Thoracic aorta (tissue), 2 donors: Measurements from ENCODE around the gene GPR155. TPM values are rescaled to one million over a fixed set of nuclear protein-coding genes. Genes with fewer than 3 reads are reported as not detected.

Experiments used
- ATAC-seq: fragments of 150-250 bp; one replicate; pipeline ENCODE4 v1.8.0; 2017; ENCODE audit warnings: low read depth; ENCODE audit not compliant: insufficient number of reproducible peaks, low FRiP score
- DNase-seq: peaks from one replicate; pipeline ENCODE4 v3.0.0-alpha.2; 2020; ENCODE audit warnings: low spot score
- H3K27ac ChIP-seq, 2 donors: fragments of 200-600 bp; sonication (generic); 1 replicate in 1 of 2; 2 replicates in 1 of 2; pipeline ENCODE4 v1.5.1; 2016; ENCODE audit warnings: mild to moderate bottlenecking in 2 of 2, moderate library complexity in 2 of 2
- H3K27me3 ChIP-seq: fragments of 200-600 bp; sonication (generic); replicated peaks from 2 replicates; pipeline ENCODE4 v1.6.0; 2016; ENCODE audit warnings: mild to moderate bottlenecking; ENCODE audit not compliant: insufficient read depth
- H3K36me3 ChIP-seq: fragments of 200-600 bp; sonication (generic); one replicate; pipeline ENCODE4 v1.5.1; 2016
- H3K4me1 ChIP-seq, 2 donors: fragments of 200-600 bp; sonication (generic); 1 replicate in 1 of 2; 2 replicates in 1 of 2; pipeline versions ENCODE4 v1.5.1 to v1.6.0; 2016; ENCODE audit warnings: low read depth in 2 of 2, mild to moderate bottlenecking in 1 of 2; ENCODE audit not compliant: control insufficient read depth in 1 of 2
- H3K4me3 ChIP-seq: fragments of 200-600 bp; sonication (generic); 2 replicates; pipeline ENCODE4 v1.5.1; 2016; ENCODE audit warnings: mild to moderate bottlenecking
- H3K9me3 ChIP-seq: fragments of 200-600 bp; sonication (generic); 2 replicates; pipeline ENCODE4 v1.5.1; 2016
- total RNA-seq, 2 donors: library from RNA; depleted of rRNA; stranded (reverse); fragments of >200 nt; gene quantifications; one replicate each; pipeline versions ENCODE4 v1.1.0 to v1.2.3, GENCODE V29; 2016
- TF ChIP-seq, protein P1 (sequence below): fragments of 200-600 bp; sonication (generic); IDR thresholded peaks from one replicate; pipeline ENCODE4 v1.5.1; 2019; ENCODE audit warnings: antibody characterized with exemption

Gene GPR155
- total RNA-seq, 2 donors from 2014 or later = 6.6 to 6.8 TPM

DNA sequence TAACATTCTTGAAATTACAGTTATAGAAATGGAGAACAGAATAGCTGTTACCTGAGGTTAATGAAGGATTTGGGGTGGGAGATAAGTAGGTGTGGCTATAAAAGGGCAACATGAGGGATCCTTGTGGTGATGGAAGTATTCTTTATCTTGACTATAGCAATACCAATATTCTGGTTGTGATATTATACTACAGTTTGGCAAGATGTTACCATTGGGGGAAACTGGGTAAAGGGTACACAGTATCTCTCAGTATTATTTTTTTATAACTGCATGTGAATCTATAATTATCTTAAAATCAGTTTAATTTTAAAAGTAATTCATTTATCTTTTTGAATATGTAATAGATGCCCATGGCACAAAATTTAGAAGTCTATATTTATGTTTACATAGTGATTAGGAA lies 83.2 kb downstream of the GPR155 start:
- Histone ChIP-seq H3K4me3 (no peak overlapping the region), H3K36me3 (peaks cover 3% of the 10 kb centered on the region), H3K27ac (no peak overlapping the region), H3K9me3 (no peaks in the 10 kb centered on the region), H3K4me1 (no peaks in the 10 kb centered on the region), H3K27me3 (no peaks in the 10 kb centered on the region)
- ATAC-seq (no peak), DNase-seq (no peak)
- TF ChIP-seq, protein P1, sequence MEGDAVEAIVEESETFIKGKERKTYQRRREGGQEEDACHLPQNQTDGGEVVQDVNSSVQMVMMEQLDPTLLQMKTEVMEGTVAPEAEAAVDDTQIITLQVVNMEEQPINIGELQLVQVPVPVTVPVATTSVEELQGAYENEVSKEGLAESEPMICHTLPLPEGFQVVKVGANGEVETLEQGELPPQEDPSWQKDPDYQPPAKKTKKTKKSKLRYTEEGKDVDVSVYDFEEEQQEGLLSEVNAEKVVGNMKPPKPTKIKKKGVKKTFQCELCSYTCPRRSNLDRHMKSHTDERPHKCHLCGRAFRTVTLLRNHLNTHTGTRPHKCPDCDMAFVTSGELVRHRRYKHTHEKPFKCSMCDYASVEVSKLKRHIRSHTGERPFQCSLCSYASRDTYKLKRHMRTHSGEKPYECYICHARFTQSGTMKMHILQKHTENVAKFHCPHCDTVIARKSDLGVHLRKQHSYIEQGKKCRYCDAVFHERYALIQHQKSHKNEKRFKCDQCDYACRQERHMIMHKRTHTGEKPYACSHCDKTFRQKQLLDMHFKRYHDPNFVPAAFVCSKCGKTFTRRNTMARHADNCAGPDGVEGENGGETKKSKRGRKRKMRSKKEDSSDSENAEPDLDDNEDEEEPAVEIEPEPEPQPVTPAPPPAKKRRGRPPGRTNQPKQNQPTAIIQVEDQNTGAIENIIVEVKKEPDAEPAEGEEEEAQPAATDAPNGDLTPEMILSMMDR = no peak

DNA sequence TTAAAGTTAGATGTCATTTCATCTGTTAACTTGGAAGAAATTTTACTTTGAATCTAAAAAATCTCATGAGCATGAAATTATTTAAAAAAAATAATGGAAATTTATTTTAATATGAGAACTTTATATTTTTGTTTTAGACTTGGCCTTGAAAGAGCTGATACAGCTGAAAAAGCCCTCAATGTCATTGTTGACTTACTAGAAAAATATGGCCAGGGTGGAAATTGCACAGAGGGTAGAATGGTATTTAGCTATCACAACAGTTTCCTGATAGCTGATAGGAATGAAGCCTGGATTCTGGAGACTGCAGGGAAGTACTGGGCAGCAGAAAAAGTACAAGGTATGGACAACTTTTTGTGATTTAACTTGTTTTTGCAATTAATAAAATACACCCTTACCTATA lies 86.0 kb downstream of the GPR155 start:
- Histone ChIP-seq H3K27ac (no peak overlapping the region), H3K27me3 (no peaks in the 10 kb centered on the region), H3K4me3 (no peak overlapping the region), H3K9me3 (no peaks in the 10 kb centered on the region), H3K4me1 (peaks cover 6 to 8% of the 10 kb centered on the region in 2 donors), H3K36me3 (peaks cover 3% of the 10 kb centered on the region)
- DNase-seq (no peak), ATAC-seq (no peak)
- TF ChIP-seq, protein P1 = no peak

- no peaks in the 10 kb centered on the region for H3K27me3 ChIP-seq
- TF ChIP-seq, protein P1 = no peak
- H3K27ac ChIP-seq = no peak overlapping the region
- H3K4me3 ChIP-seq = no peak overlapping the region
- no peaks in the 10 kb centered on the region for H3K9me3 ChIP-seq
- H3K36me3 ChIP-seq = peaks cover 3% of the 10 kb centered on the region
- ATAC-seq (no peak), DNase-seq (no peak)
- H3K4me1 ChIP-seq = peaks cover 10 to 15% of the 10 kb centered on the region in 2 donors
Observed at GRCh38 chr2:174399171-174399570, 87.7 kb downstream of the GPR155 start.

GRCh38 chr2:174397773-174398172 lies 89.1 kb downstream of the GPR155 start:
- peaks cover 3% of the 10 kb centered on the region for H3K36me3 ChIP-seq
- H3K4me3 ChIP-seq = no peak overlapping the region
- peaks cover 22 to 29% of the 10 kb centered on the region in 2 donors for H3K4me1 ChIP-seq
- ATAC-seq (no peak), DNase-seq (no peak)
- TF ChIP-seq, protein P1 = no peak
- H3K27ac ChIP-seq = no peak overlapping the region
- no peaks in the 10 kb centered on the region for H3K9me3 ChIP-seq
- no peaks in the 10 kb centered on the region for H3K27me3 ChIP-seq

GRCh38 chr2:174395969-174396630 lies 90.7 kb downstream of the GPR155 start:
- no peaks in the 10 kb centered on the region for H3K9me3 ChIP-seq
- H3K27me3 ChIP-seq = no peaks in the 10 kb centered on the region
- H3K27ac ChIP-seq = peak overlapping the region; percentile 66 to 68
- peak overlapping the region; percentile 78 for H3K4me3 ChIP-seq
- no peaks in the 10 kb centered on the region for H3K36me3 ChIP-seq
- H3K4me1 ChIP-seq = peaks cover 22 to 34% of the 10 kb centered on the region in 2 donors
- ATAC-seq = no peak
- no peak for DNase-seq
- TF ChIP-seq, protein P1 = no peak
